ENCODE results near the gene YIPF1. TPM values are rescaled to one million over a fixed set of nuclear protein-coding genes. Genes with fewer than 3 reads are reported as not detected.

The YIPF1 gene
- polyA plus RNA-seq, 3 donors, result 24.4 to 51.9 (median 42.1) TPM

DNA sequence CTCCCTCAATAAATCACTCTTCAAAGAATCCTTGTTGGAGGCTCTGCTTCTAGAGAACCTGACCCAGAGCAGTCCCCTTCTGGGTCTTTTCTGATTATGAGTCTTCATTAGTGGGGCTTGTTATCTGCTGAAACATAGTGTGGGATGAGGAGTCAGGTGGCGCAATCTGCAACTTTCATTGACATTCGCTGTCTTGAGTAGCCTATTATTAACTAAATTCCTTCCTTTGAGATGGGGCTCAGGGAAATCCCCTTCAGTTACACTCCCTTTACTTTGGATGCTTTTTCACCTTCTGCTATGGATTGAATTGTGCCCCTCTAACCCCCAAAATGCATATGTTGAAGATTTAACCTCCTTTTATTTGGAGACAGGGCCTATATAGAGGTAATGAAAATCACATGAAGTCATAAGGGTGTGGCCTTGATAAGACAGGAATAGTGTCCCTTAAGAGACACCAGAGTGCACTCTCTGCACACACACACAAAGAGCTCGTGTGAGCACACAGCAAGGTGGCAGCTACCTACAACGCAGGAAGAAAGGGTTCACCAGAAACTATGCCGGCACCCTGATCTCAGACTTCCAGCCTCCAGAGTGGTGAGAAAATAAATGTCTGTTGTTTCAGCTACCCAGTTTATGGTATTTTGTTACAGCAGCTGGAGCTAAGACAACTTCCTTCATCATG is 23.9 kb upstream of the YIPF1 start:
- 100% methylated on average over 1 of the region's 5 CpGs for WGBS (ENCODE audit: insufficient coverage)

DNA sequence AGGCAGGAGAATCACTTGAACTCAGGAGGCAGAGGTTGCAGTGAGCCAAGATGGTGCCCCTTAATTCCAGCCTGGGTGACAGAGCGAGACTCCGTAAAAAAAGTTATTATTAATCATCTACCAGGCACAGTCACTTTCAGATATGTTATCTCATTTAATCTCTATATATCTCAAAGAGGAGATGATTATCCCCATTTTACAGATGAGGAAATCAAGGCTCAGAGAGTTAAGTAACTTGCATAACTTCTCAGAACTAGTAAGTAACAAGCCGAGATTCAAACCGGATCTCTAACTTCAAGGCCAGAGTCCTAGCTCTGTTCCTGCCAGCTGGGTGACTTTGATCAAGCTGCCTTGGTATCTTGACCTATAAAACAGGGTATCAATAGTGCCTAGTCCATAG is 21.8 kb upstream of the YIPF1 start:
- no peaks in the 10 kb centered on the region for H3K4me1 Mint-ChIP-seq
- TF ChIP-seq, protein P1, sequence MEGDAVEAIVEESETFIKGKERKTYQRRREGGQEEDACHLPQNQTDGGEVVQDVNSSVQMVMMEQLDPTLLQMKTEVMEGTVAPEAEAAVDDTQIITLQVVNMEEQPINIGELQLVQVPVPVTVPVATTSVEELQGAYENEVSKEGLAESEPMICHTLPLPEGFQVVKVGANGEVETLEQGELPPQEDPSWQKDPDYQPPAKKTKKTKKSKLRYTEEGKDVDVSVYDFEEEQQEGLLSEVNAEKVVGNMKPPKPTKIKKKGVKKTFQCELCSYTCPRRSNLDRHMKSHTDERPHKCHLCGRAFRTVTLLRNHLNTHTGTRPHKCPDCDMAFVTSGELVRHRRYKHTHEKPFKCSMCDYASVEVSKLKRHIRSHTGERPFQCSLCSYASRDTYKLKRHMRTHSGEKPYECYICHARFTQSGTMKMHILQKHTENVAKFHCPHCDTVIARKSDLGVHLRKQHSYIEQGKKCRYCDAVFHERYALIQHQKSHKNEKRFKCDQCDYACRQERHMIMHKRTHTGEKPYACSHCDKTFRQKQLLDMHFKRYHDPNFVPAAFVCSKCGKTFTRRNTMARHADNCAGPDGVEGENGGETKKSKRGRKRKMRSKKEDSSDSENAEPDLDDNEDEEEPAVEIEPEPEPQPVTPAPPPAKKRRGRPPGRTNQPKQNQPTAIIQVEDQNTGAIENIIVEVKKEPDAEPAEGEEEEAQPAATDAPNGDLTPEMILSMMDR (IDR thresholded peaks at IDR 0.05), result no peak
- Histone ChIP-seq H3K27ac (ENCODE audit: low read depth in 1 of 2, low read length in 2 of 2) (no peak overlapping the region), H3K9me3 (replicated peaks in 1 of 2; ENCODE audit: control insufficient read depth in 1 of 2, insufficient read depth in 1 of 2, low read length in 2 of 2) (no peaks in the 10 kb centered on the region), H2AFZ (ENCODE audit: insufficient read depth, low read depth, low read length, poor library complexity, severe bottlenecking) (no peak overlapping the region), H3K4me3 (replicated peaks in 1 of 3; ENCODE audit: low read depth in 2 of 3, low read length in 3 of 3) (no peak overlapping the region), H3K79me2 (ENCODE audit: insufficient read depth, low read length) (no peaks in the 10 kb centered on the region), H3K36me3 (replicated peaks in 1 of 2; ENCODE audit: control insufficient read depth in 1 of 2, insufficient read depth in 2 of 2, low read length in 2 of 2) (peaks cover 6 to 39% of the 10 kb centered on the region in 2 donors), H3K27me3 (ENCODE audit: control insufficient read depth in 2 of 2, insufficient read depth in 2 of 2, low read length in 2 of 2) (no peaks in the 10 kb centered on the region), H3K4me2 (replicated peaks; ENCODE audit: extremely low read depth, low read length, poor library complexity, severe bottlenecking) (no peak overlapping the region), H3K4me1 (ENCODE audit: control insufficient read depth in 1 of 2, insufficient read depth in 2 of 2, low read length in 2 of 2) (no peaks in the 10 kb centered on the region), H3K9ac (ENCODE audit: insufficient read depth, low read length, poor library complexity, severe bottlenecking) (no peak overlapping the region), H4K20me1 (ENCODE audit: insufficient read depth, low read length) (no peaks in the 10 kb centered on the region)
- no peak for DNase-seq
- WGBS (ENCODE audit: insufficient coverage), result 100% methylated on average over 2 of the region's 4 CpGs
- no peak overlapping the region for H3K27ac Mint-ChIP-seq
- peaks cover 22 to 28% of the 10 kb centered on the region in 2 donors for H3K36me3 Mint-ChIP-seq
- intact Hi-C loops (cut with micrococcal nuclease), result no loop called here
- no peak overlapping the region for H3K4me3 Mint-ChIP-seq
- no peaks in the 10 kb centered on the region for H3K27me3 Mint-ChIP-seq (ENCODE audit: low read depth in 3 of 3)
- H3K9me3 Mint-ChIP-seq, result peaks cover 0 to 3% (median 0%) of the 10 kb centered on the region in 7 donors

More for the DNA sequence above, 23.9 kb upstream of the YIPF1 start:
- Histone ChIP-seq H3K4me2 (replicated peaks; ENCODE audit: extremely low read depth, low read length, poor library complexity, severe bottlenecking) (no peak overlapping the region), H3K9ac (ENCODE audit: insufficient read depth, low read length, poor library complexity, severe bottlenecking) (no peak overlapping the region), H4K20me1 (ENCODE audit: insufficient read depth, low read length) (no peaks in the 10 kb centered on the region), H3K27me3 (ENCODE audit: control insufficient read depth in 2 of 2, insufficient read depth in 2 of 2, low read length in 2 of 2) (no peaks in the 10 kb centered on the region), H3K27ac (ENCODE audit: low read depth in 1 of 2, low read length in 2 of 2) (no peak overlapping the region), H3K36me3 (replicated peaks in 1 of 2; ENCODE audit: control insufficient read depth in 1 of 2, insufficient read depth in 2 of 2, low read length in 2 of 2) (peaks cover 9 to 50% of the 10 kb centered on the region in 2 donors), H2AFZ (ENCODE audit: insufficient read depth, low read depth, low read length, poor library complexity, severe bottlenecking) (no peak overlapping the region), H3K79me2 (ENCODE audit: insufficient read depth, low read length) (no peaks in the 10 kb centered on the region), H3K4me3 (replicated peaks in 1 of 3; ENCODE audit: low read depth in 2 of 3, low read length in 3 of 3) (no peak overlapping the region), H3K9me3 (replicated peaks in 1 of 2; ENCODE audit: control insufficient read depth in 1 of 2, insufficient read depth in 1 of 2, low read length in 2 of 2) (no peaks in the 10 kb centered on the region), H3K4me1 (ENCODE audit: control insufficient read depth in 1 of 2, insufficient read depth in 2 of 2, low read length in 2 of 2) (no peaks in the 10 kb centered on the region)
- DNase-seq, result no peak
- H3K4me1 Mint-ChIP-seq, result no peaks in the 10 kb centered on the region
- no peak overlapping the region for H3K4me3 Mint-ChIP-seq
- peaks cover 28 to 29% of the 10 kb centered on the region in 2 donors for H3K36me3 Mint-ChIP-seq
- intact Hi-C loops (cut with micrococcal nuclease), result no loop called here
- no peaks in the 10 kb centered on the region for H3K27me3 Mint-ChIP-seq (ENCODE audit: low read depth in 3 of 3)
- H3K27ac Mint-ChIP-seq, result peak overlapping the region in 3 of 7 donors; percentile 4 to 70 (median 27)
- peaks cover 0 to 3% (median 0%) of the 10 kb centered on the region in 7 donors for H3K9me3 Mint-ChIP-seq
- TF ChIP-seq, protein P1 (IDR thresholded peaks at IDR 0.05), result no peak
